A549 (cell line): ENCODE results near the gene PCDH9. TPM values are rescaled to one million over a fixed set of nuclear protein-coding genes. Genes with fewer than 3 reads are reported as not detected.

Experiments used
- ATAC-seq, 2 experiments: fragments of 200-7000 bp in 1 of 2; fragments of >200 bp in 1 of 2; cut with Nextera tagmentation in 1 of 2; cut with Tn5 transposase in 1 of 2; 3 replicates each; pipeline versions ENCODE4 v1.8.0 to v1.9.1; 2018 to 2020; ENCODE audit warnings: mild to moderate bottlenecking in 1 of 2, moderate library complexity in 1 of 2
- CTCF ChIA-PET: fragments of 300-600 bp; sonication (Branson Sonifier 250); formaldehyde crosslinking; extraction: SDS; loops from one replicate; lab custom pipeline; 2021; ENCODE audit warnings: antibody characterized with exemption, inconsistent platforms; lab: Yijun Ruan, JAX
- POLR2A ChIA-PET: fragments of 350-600 bp; formaldehyde crosslinking; extraction: SDS; loops from one replicate; lab custom pipeline; 2021; ENCODE audit warnings: antibody characterized with exemption, inconsistent platforms; lab: Yijun Ruan, JAX
- DNase-seq, 2 experiments: peaks; one replicate each; pipeline versions ENCODE4 v3.0.0 to v3.0.0-alpha.2; 2011 to 2016; ENCODE audit warnings: low read depth in 1 of 2, low spot score in 1 of 2
- FAIRE-seq: peaks from 2 replicates; lab custom pipeline; 2011; peaks lifted over from hg19 to GRCh38; lab: Jason Lieb, UNC
- H3K27ac ChIP-seq, 2 experiments: fragments of >200 bp; sonication (Bioruptor Twin); formaldehyde crosslinking; 3 replicates each; pipeline ENCODE4 v1.5.1; 2016 to 2017
- H3K4me1 ChIP-seq: fragments of >200 bp; sonication (Bioruptor Twin); formaldehyde crosslinking; 3 replicates; pipeline ENCODE4 v1.6.1; 2016
- H3K4me2 ChIP-seq: fragments of >200 bp; sonication (Bioruptor Twin); formaldehyde crosslinking; 3 replicates; pipeline ENCODE4 v1.6.1; 2016
- H3K4me3 ChIP-seq: fragments of >200 bp; sonication (Bioruptor Twin); formaldehyde crosslinking; 3 replicates; pipeline ENCODE4 v1.5.1; 2016
- H3K9me3 ChIP-seq: fragments of >200 bp; sonication (Bioruptor Twin); formaldehyde crosslinking; 3 replicates; pipeline ENCODE4 v1.6.1; 2016
- ATOH8 ChIP-seq: fragments of 250-450 bp; sonication (Bioruptor Pico); IDR thresholded peaks from 2 replicates; pipeline ENCODE4 v1.5.0; 2020; ENCODE audit warnings: low read depth, mild to moderate bottlenecking, moderate library complexity
- CEBPB ChIP-seq, 2 experiments: fragments of >200 bp in 1 of 2; sonication (Bioruptor Twin) in 1 of 2; formaldehyde crosslinking in 1 of 2; IDR thresholded peaks; 2 replicates each; pipeline ENCODE4 v1.6.1; 2012 to 2016
- CTCF ChIP-seq: fragments of >200 bp; sonication (Bioruptor Twin); formaldehyde crosslinking; IDR thresholded peaks from 3 replicates; pipeline ENCODE4 v1.5.1; 2016
- FOSL2 ChIP-seq, 2 experiments: fragments of 450-650 bp in 1 of 2; fragments of >200 bp in 1 of 2; sonication (Bioruptor Twin) in 1 of 2; formaldehyde crosslinking; IDR thresholded peaks; 2 replicates each; pipeline versions ENCODE4 v1.5.0 to v1.6.1; 2016 to 2020; ENCODE audit warnings: mild to moderate bottlenecking in 1 of 2, moderate library complexity in 1 of 2
- GATA3 ChIP-seq: IDR thresholded peaks from 2 replicates; pipeline ENCODE4 v1.6.1; 2012; ENCODE audit warnings: borderline replicate concordance
- HES2 ChIP-seq: fragments of >200 bp; sonication (Bioruptor Twin); formaldehyde crosslinking; IDR thresholded peaks from 2 replicates; pipeline ENCODE4 v1.6.1; 2016
- HEYL ChIP-seq: fragments of 250-450 bp; sonication (Bioruptor Pico); IDR thresholded peaks from 2 replicates; pipeline ENCODE4 v1.8.0; 2021; ENCODE audit warnings: mild to moderate bottlenecking, moderate library complexity
- HOXB5 ChIP-seq: fragments of 250-450 bp; sonication (Bioruptor Pico); IDR thresholded peaks from 2 replicates; pipeline ENCODE4 v1.5.0; 2020; ENCODE audit warnings: mild to moderate bottlenecking, moderate library complexity
- JUN ChIP-seq, 2 experiments: fragments of >200 bp; sonication (Bioruptor Twin); formaldehyde crosslinking; IDR thresholded peaks; 2 replicates in 1 of 2; 3 replicates in 1 of 2; pipeline ENCODE4 v1.6.1; 2016 to 2017
- JUNB ChIP-seq: fragments of >200 bp; sonication (Bioruptor Twin); formaldehyde crosslinking; IDR thresholded peaks from 2 replicates; pipeline ENCODE4 v1.6.1; 2016
- KDM5A ChIP-seq: fragments of 200-600 bp; sonication (generic); IDR thresholded peaks from 2 replicates; pipeline ENCODE4 v1.6.1; 2016; ENCODE audit warnings: antibody characterized with exemption, mild to moderate bottlenecking
- NFE2L2 ChIP-seq: fragments of 150-350 bp; conservative IDR thresholded peaks from 2 replicates; pipeline ENCODE4 v1.6.1; 2014; ENCODE audit warnings: low read length
- RARB ChIP-seq: fragments of 250-450 bp; sonication (Bioruptor Pico); IDR thresholded peaks from 2 replicates; pipeline ENCODE4 v1.8.0; 2021; ENCODE audit warnings: mild to moderate bottlenecking, moderate library complexity
- RCOR1 ChIP-seq: fragments of 150-350 bp; IDR thresholded peaks from 2 replicates; pipeline ENCODE4 v1.6.1; 2014; ENCODE audit warnings: antibody characterized with exemption, low read length, low read depth
- SMC3 ChIP-seq: fragments of >200 bp; sonication (Bioruptor Twin); formaldehyde crosslinking; IDR thresholded peaks from 3 replicates; pipeline ENCODE4 v1.6.1; 2018; ENCODE audit warnings: inconsistent platforms
- USF2 ChIP-seq: fragments of 450-650 bp; IDR thresholded peaks from 2 replicates; pipeline ENCODE4 v1.6.1; 2014; ENCODE audit warnings: antibody characterized with exemption
- WGBS: methylation state at CpG from one replicate; pipeline ENCODE4 v1.1.6; 2017; ENCODE audit errors: missing lambda C conversion rate; 5-methylcytosine and 5-hydroxymethylcytosine counted together
- polyA plus RNA-seq, 4 experiments: library from polyadenylated mRNA; depleted of rRNA in 3 of 4; stranded (reverse); fragments of >200 nt; fragmentation: RNase III in 1 of 4; extraction: RNeasy Plus Mini Kit Qiagen cat#74134 plus additional on column Dnase treatment in 1 of 4; gene quantifications; 2 replicates in 3 of 4; 3 replicates in 1 of 4; pipeline ENCODE4 v1.2.3, GENCODE V29; 2011 to 2017

The PCDH9 gene
- polyA plus RNA-seq, 2 of the 4 experiments (the other 2 are of a cell fraction) = 16.0 to 29.5 TPM

GRCh38 chr13:67224148-67224846 lies 5.8 kb downstream of the PCDH9 start (continued):
- TF ChIP-seq SMC3 (peak; percentile 74), KDM5A (peak; percentile 67), JUN (IDR thresholded peaks at IDR 0.05) (no peak), HOXB5 (CRISPR knock-in tag) (no peak), JUNB (no peak), HEYL (CRISPR knock-in tag) (no peak), NFE2L2 (no peak), RCOR1 (no peak), CTCF (peak; percentile 67), USF2 (no peak), ATOH8 (CRISPR knock-in tag) (no peak), HES2 (no peak)

- FAIRE-seq (no peak), DNase-seq (no peak), ATAC-seq (peak in 1 of 2 experiments; percentile 37; a peak in 1 of 6 replicates)
- ChIA-PET POLR2A (interaction anchor here (1.0 kb wide), 1 partner anchor 123 kb away, joined by 4 read pairs; no protein-coding TSS in a partner anchor), CTCF (interaction anchor here (0.7 to 2.3 kb wide), 9 partner anchors 27 to 1297 kb away, joined by 3 to 9 read pairs (median 3); no protein-coding TSS in a partner anchor)
- WGBS = 0% methylated on average over 1 of the region's 1 CpG
- peak overlapping the region; percentile 80 to 84 for H3K27ac ChIP-seq
- H3K4me3 ChIP-seq = peak overlapping the region; percentile 42
- H3K4me1 ChIP-seq = peaks cover 55% of the 10 kb centered on the region
- TF ChIP-seq GATA3 (no peak), FOSL2 (IDR thresholded peaks at IDR 0.05) (no peak), FOSL2 (CRISPR knock-in tag; IDR thresholded peaks at IDR 0.05) (peak; percentile 31; the same call in 1 of the 2 replicates)
- H3K4me2 ChIP-seq = peak overlapping the region; percentile 95
- H3K9me3 ChIP-seq = no peaks in the 10 kb centered on the region
These were observed 6.4 kb downstream of the PCDH9 start for GRCh38 chr13:67223742-67224141.

GRCh38 chr13:67223024-67223423 lies 7.1 kb downstream of the PCDH9 start:
- Histone ChIP-seq H3K4me3 (peak overlapping the region; percentile 42), H3K27ac (peak overlapping the region; percentile 78 to 84; a peak in 5 of 6 replicates), H3K4me1 (peaks cover 62% of the 10 kb centered on the region), H3K9me3 (no peaks in the 10 kb centered on the region), H3K4me2 (peak overlapping the region; percentile 95)
- no peak for FAIRE-seq
- DNase-seq = no peak
- ATAC-seq = no peak
- CTCF ChIA-PET = interaction anchor here (0.8 to 1.3 kb wide), 3 partner anchors 93 to 229 kb away, joined by 3 to 4 read pairs (median 3); no protein-coding TSS in a partner anchor
- TF ChIP-seq RARB (CRISPR knock-in tag) (no peak), CEBPB (IDR thresholded peaks at IDR 0.05) (peak in 1 of 2 experiments; percentile 8; a peak in 1 of 4 replicates), FOSL2 (IDR thresholded peaks at IDR 0.05) (no peak), FOSL2 (CRISPR knock-in tag; IDR thresholded peaks at IDR 0.05) (peak; percentile 27; the same call in 1 of the 2 replicates)
- POLR2A ChIA-PET = no interaction called here
- 2% methylated on average over 2 of the region's 2 CpGs for WGBS
